GM19372 (cell line): ENCODE data around the gene TSPAN14.
A peak's percentile ranks its signal among the peaks of the same experiment; 100 is the strongest.

Experiments used
- ATAC-seq: cut with Tn5 transposase; IDR thresholded peaks from one replicate; pipeline ENCODE4 v1.9.1; 2021; ENCODE audit warnings: mild to moderate bottlenecking, low read depth, moderate library complexity; ENCODE audit not compliant: unreplicated experiment

TSPAN14 gene

GRCh38 chr10:80421050-80421706 is 32.9 kb upstream of the TSPAN14 start:
- ATAC-seq = peak; percentile 26

GRCh38 chr10:80421707-80422536 is 32.2 kb upstream of the TSPAN14 start:
- ATAC-seq = peak; percentile 93

GRCh38 chr10:80425901-80426300 is 28.2 kb upstream of the TSPAN14 start:
- ATAC-seq = no peak

GRCh38 chr10:80427541-80427940 is 26.6 kb upstream of the TSPAN14 start:
- no peak for ATAC-seq

GRCh38 chr10:80429521-80429973 is 24.6 kb upstream of the TSPAN14 start:
- ATAC-seq = no peak

- ATAC-seq = no peak
These were observed 21.0 kb upstream of the TSPAN14 start for GRCh38 chr10:80433134-80433533.

GRCh38 chr10:80436446-80437098 is 17.5 kb upstream of the TSPAN14 start:
- no peak for ATAC-seq

GRCh38 chr10:80437227-80437626 is 16.9 kb upstream of the TSPAN14 start:
- no peak for ATAC-seq

GRCh38 chr10:80441831-80442230 is 12.3 kb upstream of the TSPAN14 start:
- ATAC-seq = no peak

- no peak for ATAC-seq
These were observed 11.2 kb upstream of the TSPAN14 start for GRCh38 chr10:80442879-80443278.

GRCh38 chr10:80443531-80443974 is 10.6 kb upstream of the TSPAN14 start:
- ATAC-seq = peak; percentile 52

- no peak for ATAC-seq
These were observed 10.0 kb upstream of the TSPAN14 start for GRCh38 chr10:80444124-80444523.

GRCh38 chr10:80444646-80445319 is 9.3 kb upstream of the TSPAN14 start:
- peak; percentile 66 for ATAC-seq

GRCh38 chr10:80447436-80448190 is 6.5 kb upstream of the TSPAN14 start:
- no peak for ATAC-seq

GRCh38 chr10:80448209-80448942 is 5.7 kb upstream of the TSPAN14 start:
- no peak for ATAC-seq

GRCh38 chr10:80449520-80449919 is 4.6 kb upstream of the TSPAN14 start:
- no peak for ATAC-seq

GRCh38 chr10:80451132-80451531 is 3.0 kb upstream of the TSPAN14 start:
- no peak for ATAC-seq

GRCh38 chr10:80452069-80452468 is 2.0 kb upstream of the TSPAN14 start:
- no peak for ATAC-seq

GRCh38 chr10:80452640-80453039 is 1.5 kb upstream of the TSPAN14 start:
- ATAC-seq = no peak
